HG03457 (cell line): Measurements from ENCODE around the gene APH1A.
"Not testable (repeated sequence)": the region's sequence is repeated elsewhere in the genome, so short reads cannot be mapped to it uniquely, and the experiment has no call there.

Source experiments
- ATAC-seq: cut with Tn5 transposase; IDR thresholded peaks from one replicate; pipeline ENCODE4 v1.9.1; 2021; ENCODE audit warnings: moderate number of reproducible peaks; ENCODE audit not compliant: unreplicated experiment

The APH1A gene

GRCh38 chr1:150269451-150269850 lies 635 bp upstream of the APH1A start:
- no peak for ATAC-seq

- no peak for ATAC-seq
Observed at GRCh38 chr1:150268340-150268704, 494 bp downstream of the APH1A start.

DNA sequence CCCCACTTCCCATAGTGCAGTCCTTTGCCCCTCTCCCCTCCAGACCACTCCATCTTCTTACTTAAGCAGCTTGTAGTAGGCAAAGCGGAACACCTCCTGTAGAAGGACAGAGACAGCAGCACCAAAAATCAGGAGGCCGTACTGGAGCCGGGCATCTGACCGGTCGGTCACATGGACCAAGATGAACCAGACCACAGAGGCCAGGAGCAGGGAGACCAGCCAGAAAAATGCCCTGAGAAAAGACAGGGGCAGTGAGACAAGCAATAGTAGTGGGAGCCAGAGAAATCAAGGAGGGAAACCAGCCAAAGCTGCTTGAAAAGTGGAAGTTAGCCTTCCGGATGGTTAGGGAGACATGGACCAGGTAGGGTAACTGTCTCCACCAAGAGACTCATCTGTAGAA lies 920 bp downstream of the APH1A start:
- ATAC-seq = no peak

DNA sequence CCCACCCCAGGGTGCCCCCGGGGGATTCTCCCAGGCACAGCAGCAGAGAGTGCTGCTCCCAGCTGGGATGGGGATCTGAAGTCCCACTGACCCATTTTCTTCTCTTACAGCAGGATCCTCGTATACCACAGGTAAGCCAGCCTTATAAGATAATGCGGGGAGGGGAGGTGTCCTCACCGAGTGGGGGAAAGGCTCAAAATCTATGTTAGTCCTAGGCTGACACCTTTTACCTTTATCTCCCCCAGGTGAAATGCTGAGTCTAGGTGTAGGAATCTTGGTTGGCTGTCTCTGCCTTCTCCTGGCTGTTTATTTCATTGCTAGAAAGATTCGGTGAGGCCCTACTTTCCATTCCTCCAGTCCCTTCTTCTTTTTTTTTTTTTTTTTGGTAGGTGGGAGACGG lies 5.3 kb downstream of the APH1A start:
- ATAC-seq = no peak

- ATAC-seq = no peak
Observed at GRCh38 chr1:150262388-150263320, 6.2 kb downstream of the APH1A start.

- ATAC-seq = no peak
Observed at GRCh38 chr1:150261367-150261766, 7.4 kb downstream of the APH1A start.

- no peak for ATAC-seq
Observed at GRCh38 chr1:150259758-150260669, 8.8 kb downstream of the APH1A start.

DNA sequence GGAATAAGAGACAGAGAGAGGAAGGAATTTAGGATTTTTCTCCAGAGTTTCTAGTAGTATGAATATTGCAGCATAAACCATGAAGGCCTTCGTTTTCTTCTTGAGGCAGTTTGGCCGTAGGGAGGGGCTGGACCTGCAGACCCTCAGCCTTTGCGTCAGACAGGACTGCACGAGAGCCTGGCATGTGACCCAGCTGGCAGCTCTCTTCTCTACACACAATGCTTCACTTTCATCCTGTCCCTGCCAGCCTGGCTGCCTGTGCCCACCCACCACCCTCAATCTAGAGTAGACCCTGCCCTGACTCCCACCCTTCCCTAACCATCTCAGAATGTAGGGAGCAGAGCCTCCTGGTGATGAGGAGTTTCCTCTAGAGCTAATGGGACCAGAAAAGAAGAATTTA lies 9.6 kb downstream of the APH1A start:
- no peak for ATAC-seq

GRCh38 chr1:150257624-150258585 lies 10.9 kb downstream of the APH1A start, which contains the start of gene CA14:
Gene CA14, plus strand, starts transcription at chr1:150257774. Its CDS starts 355 bp downstream, at chr1:150258129.
- ATAC-seq = no peak

- ATAC-seq = no peak
Observed at GRCh38 chr1:150256554-150257341, 12.1 kb downstream of the APH1A start.

DNA sequence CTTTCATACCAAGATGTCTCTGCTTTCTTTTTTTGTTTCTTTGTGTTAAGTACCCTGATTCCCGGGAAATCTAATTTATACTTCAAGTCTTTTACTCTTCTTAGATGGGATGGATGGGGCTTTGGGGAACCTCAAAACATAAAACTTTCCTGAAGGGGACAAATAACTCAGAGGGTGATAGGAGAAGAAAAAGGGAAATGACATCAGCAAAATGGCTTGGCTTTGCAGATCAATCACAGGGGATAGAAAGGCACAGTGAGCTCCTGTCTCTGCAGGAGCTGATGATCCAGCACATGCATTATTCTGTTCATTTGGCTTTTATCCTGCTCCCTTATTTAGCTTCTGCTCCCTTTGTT lies 12.6 kb downstream of the APH1A start:
- ATAC-seq = no peak

DNA sequence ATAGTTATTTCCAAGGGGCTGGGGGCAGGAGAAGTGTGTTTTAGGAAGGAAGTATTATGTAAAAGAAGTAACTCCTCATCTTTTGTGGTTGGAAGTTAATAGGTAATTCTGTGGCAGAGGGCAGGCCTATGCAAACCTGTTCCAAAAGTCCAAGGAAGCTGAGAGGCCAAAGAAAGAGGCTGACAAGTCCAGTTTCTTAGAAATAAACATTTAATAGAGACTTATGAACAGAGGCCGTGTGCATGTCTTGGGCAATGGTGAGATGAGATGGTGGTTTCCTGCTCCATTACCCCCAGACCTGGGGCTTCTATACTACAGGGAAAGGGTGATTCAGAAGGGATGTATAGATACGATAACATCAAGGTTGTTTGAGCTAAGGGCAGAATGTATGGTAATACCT lies 18.9 kb downstream of the APH1A start:
- no peak for ATAC-seq

GRCh38 chr1:150243003-150243402 lies 25.8 kb downstream of the APH1A start:
- ATAC-seq = no peak

DNA sequence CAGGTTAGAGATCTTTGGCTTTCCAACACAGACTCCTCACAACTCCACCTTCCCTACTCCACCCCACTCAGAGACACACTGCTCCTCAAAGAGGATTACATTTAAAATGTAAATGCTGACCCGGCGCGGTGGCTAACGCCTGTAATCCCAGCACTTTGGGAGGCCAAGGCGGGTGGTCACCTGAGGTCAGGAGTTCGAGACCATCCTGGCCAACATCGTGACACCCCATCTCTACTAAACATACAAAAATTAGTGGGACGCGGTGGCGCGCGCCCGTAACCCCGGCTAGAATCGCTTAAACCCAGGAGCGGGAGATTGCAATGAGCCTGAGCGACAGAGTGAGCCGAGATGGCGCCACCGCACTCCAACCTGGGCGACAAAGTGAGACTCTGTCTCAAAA lies 31.1 kb downstream of the APH1A start:
- no peak for ATAC-seq

DNA sequence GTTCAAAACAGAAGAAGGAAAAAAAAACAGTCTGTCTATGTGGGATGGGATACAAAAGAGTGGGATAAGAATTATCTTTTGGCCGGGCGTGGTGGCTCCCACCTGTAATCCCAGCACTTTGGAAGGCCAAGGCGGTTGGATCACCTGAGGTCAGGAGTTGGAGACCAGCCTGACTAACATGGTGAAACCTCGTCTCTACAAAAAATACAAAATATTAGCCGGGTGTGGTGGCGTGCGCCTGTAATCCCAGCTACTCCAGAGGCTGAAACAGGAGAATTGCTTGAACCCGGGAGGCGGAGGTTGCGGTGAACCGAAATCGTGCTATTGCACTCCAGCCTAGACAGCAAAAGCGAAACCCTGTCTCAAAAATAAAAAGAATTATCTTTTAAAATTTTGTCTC lies 31.6 kb downstream of the APH1A start:
- ATAC-seq = not testable (repeated sequence)

GRCh38 chr1:150236614-150237100 lies 32.2 kb downstream of the APH1A start:
- ATAC-seq = no peak

DNA sequence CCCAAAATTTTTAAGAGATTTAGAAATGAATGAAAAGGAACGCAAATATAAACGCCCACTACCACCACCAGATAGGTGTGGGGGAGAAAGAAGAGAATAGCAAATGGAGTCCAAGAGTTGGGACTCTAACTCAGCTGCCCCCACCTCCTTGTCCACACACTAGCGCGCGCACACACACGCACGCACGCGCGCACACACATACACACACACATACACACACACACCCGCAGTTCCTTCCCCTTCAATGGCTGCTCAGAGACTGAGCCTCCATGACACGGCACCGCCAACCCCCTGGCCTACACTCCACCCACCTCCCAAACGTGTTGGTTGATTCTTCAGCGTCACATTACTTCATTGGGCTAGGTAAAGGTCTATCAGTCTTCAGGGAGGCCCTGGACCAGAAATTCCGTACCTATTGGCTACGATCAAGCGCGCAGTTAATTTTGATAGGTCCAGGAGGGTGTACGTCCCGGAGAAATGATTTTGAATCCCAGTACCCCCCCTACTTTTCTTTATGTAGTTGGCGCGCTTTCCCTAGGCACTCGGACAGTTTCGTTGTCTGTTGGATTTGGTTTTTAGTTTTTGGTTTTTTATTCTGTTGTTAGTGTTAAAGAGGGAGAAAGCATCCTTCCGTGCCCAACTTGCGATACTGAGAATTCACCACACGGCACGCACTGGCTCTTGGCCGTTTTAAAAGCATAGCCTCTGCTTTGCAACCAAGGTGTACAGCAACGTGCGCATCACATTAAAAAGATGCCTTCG lies 32.8 kb downstream of the APH1A start, which contains the start of gene ANP32E:
Gene ANP32E, minus strand, starts transcription at position 261 of the 762 bp plus-strand sequence. CDS start 326 bp downstream, outside the sequence.
- peak; percentile 79 for ATAC-seq

- no peak for ATAC-seq
Observed at GRCh38 chr1:150235294-150235851, 33.4 kb downstream of the APH1A start.
